ENCODE measurements around the gene ARHGEF39.
"Not testable (repeated sequence)": the region's sequence is repeated elsewhere in the genome, so short reads cannot be mapped to it uniquely, and the experiment has no call there.

Gene ARHGEF39

GRCh38 chr9:35650341-35651158 lies 14.4 kb downstream of the ARHGEF39 start, which contains the start of gene SIT1:
Gene SIT1, minus strand, starts transcription at chr9:35650931. Its CDS starts 78 bp downstream, at chr9:35650853.
- Histone ChIP-seq H3K79me2 (ENCODE audit: control insufficient read depth, insufficient read depth, low read length) (no peaks in the 10 kb centered on the region), H3K4me3 (ENCODE audit: low read length) (no peak within 1 kb of the TSS), H3K27me3 (ENCODE audit: insufficient read depth, low read length, poor library complexity) (no peaks in the 10 kb centered on the region), H2BK15ac (replicated peaks; ENCODE audit: low read depth) (no peak within 1 kb of the TSS), H3K9ac (ENCODE audit: low read length) (no peak within 1 kb of the TSS), H4K5ac (ENCODE audit: low read length) (no peak within 1 kb of the TSS), H3K23ac (ENCODE audit: low read length) (no peak within 1 kb of the TSS), H4K8ac (ENCODE audit: low read depth, low read length) (no peak within 1 kb of the TSS), H3K4ac (ENCODE audit: low read depth, low read length) (no peak within 1 kb of the TSS), H3K79me1 (ENCODE audit: low read length) (no peaks in the 10 kb centered on the region), H2BK120ac (ENCODE audit: low read depth, low read length) (no peak within 1 kb of the TSS), H3K56ac (ENCODE audit: low read length) (no peak within 1 kb of the TSS), H3K27ac (ENCODE audit: low read depth, low read length) (no peak within 1 kb of the TSS), H2BK5ac (ENCODE audit: low read length) (no peak within 1 kb of the TSS), H3K4me1 (ENCODE audit: control insufficient read depth, low read depth, low read length) (no peaks in the 10 kb centered on the region), H3K36me3 (ENCODE audit: control insufficient read depth, insufficient read depth, low read length) (no peaks in the 10 kb centered on the region), H2AK5ac (ENCODE audit: low read length) (no peak within 1 kb of the TSS), H3K18ac (ENCODE audit: low read length) (no peak within 1 kb of the TSS), H3K4me2 (ENCODE audit: low read length) (no peak within 1 kb of the TSS)
- no peak for DNase-seq
- no CpG with 5 or more reads among the region's 22 CpGs for WGBS (ENCODE audit: extremely low coverage, insufficient coverage, low lambda C conversion rate)

GRCh38 chr9:35649431-35650340 lies 15.3 kb downstream of the ARHGEF39 start:
- Histone ChIP-seq H3K27me3 (ENCODE audit: insufficient read depth, low read length, poor library complexity) (no peaks in the 10 kb centered on the region), H3K27ac (ENCODE audit: low read depth, low read length) (no peak overlapping the region), H2BK5ac (ENCODE audit: low read length) (no peak overlapping the region), H3K56ac (ENCODE audit: low read length) (no peak overlapping the region), H3K9ac (ENCODE audit: low read length) (no peak overlapping the region), H3K4me2 (ENCODE audit: low read length) (no peak overlapping the region), H2BK120ac (ENCODE audit: low read depth, low read length) (no peak overlapping the region), H3K79me2 (ENCODE audit: control insufficient read depth, insufficient read depth, low read length) (no peaks in the 10 kb centered on the region), H4K8ac (ENCODE audit: low read depth, low read length) (no peak overlapping the region), H3K4me3 (ENCODE audit: low read length) (no peak overlapping the region), H4K5ac (ENCODE audit: low read length) (no peak overlapping the region), H3K23ac (ENCODE audit: low read length) (no peak overlapping the region), H3K36me3 (ENCODE audit: control insufficient read depth, insufficient read depth, low read length) (no peaks in the 10 kb centered on the region), H3K4me1 (ENCODE audit: control insufficient read depth, low read depth, low read length) (no peaks in the 10 kb centered on the region), H3K79me1 (ENCODE audit: low read length) (no peaks in the 10 kb centered on the region), H3K18ac (ENCODE audit: low read length) (no peak overlapping the region), H2BK15ac (replicated peaks; ENCODE audit: low read depth) (no peak overlapping the region), H2AK5ac (ENCODE audit: low read length) (no peak overlapping the region), H3K4ac (ENCODE audit: low read depth, low read length) (no peak overlapping the region)
- DNase-seq: no peak
- WGBS (ENCODE audit: extremely low coverage, insufficient coverage, low lambda C conversion rate): no CpG with 5 or more reads among the region's 26 CpGs

- no peak overlapping the region for H4K8ac ChIP-seq (ENCODE audit: low read depth, low read length)
- H3K79me1 ChIP-seq (ENCODE audit: low read length): no peaks in the 10 kb centered on the region
- H3K36me3 ChIP-seq (ENCODE audit: control insufficient read depth, insufficient read depth, low read length): no peaks in the 10 kb centered on the region
- H3K4ac ChIP-seq (ENCODE audit: low read depth, low read length): peak overlapping the region; percentile 89
- H3K4me1 ChIP-seq (ENCODE audit: control insufficient read depth, low read depth, low read length): no peaks in the 10 kb centered on the region
- DNase-seq: peak; percentile 92
- H3K27ac ChIP-seq (ENCODE audit: low read depth, low read length): peak overlapping the region; percentile 72
- peak overlapping the region; percentile 64 for H3K4me2 ChIP-seq (ENCODE audit: low read length)
- H3K56ac ChIP-seq (ENCODE audit: low read length): peak overlapping the region; percentile 92
- no peak overlapping the region for H2BK15ac ChIP-seq (replicated peaks; ENCODE audit: low read depth)
- H2BK5ac ChIP-seq (ENCODE audit: low read length): no peak overlapping the region
- H3K9ac ChIP-seq (ENCODE audit: low read length): peak overlapping the region; percentile 81
- H2BK120ac ChIP-seq (ENCODE audit: low read depth, low read length): no peak overlapping the region
- no peak overlapping the region for H2AK5ac ChIP-seq (ENCODE audit: low read length)
- H4K5ac ChIP-seq (ENCODE audit: low read length): no peak overlapping the region
- no peak overlapping the region for H3K23ac ChIP-seq (ENCODE audit: low read length)
- no peaks in the 10 kb centered on the region for H3K27me3 ChIP-seq (ENCODE audit: insufficient read depth, low read length, poor library complexity)
- WGBS (ENCODE audit: extremely low coverage, insufficient coverage, low lambda C conversion rate): no CpG with 5 or more reads among the region's 58 CpGs
- peak overlapping the region; percentile 70 for H3K18ac ChIP-seq (ENCODE audit: low read length)
- H3K4me3 ChIP-seq (ENCODE audit: low read length): peak overlapping the region; percentile 85
- no peaks in the 10 kb centered on the region for H3K79me2 ChIP-seq (ENCODE audit: control insufficient read depth, insufficient read depth, low read length)
Observed at GRCh38 chr9:35646533-35647265, 18.3 kb downstream of the ARHGEF39 start.

GRCh38 chr9:35646153-35646532 lies 18.9 kb downstream of the ARHGEF39 start:
- Histone ChIP-seq H2BK5ac (ENCODE audit: low read length) (no peak overlapping the region), H3K4ac (ENCODE audit: low read depth, low read length) (no peak overlapping the region), H2BK120ac (ENCODE audit: low read depth, low read length) (no peak overlapping the region), H4K5ac (ENCODE audit: low read length) (no peak overlapping the region), H3K18ac (ENCODE audit: low read length) (peak overlapping the region; percentile 52), H2AK5ac (ENCODE audit: low read length) (no peak overlapping the region), H3K56ac (ENCODE audit: low read length) (peak overlapping the region; percentile 92), H2BK15ac (replicated peaks; ENCODE audit: low read depth) (no peak overlapping the region), H3K4me2 (ENCODE audit: low read length) (peak overlapping the region; percentile 42), H4K8ac (ENCODE audit: low read depth, low read length) (no peak overlapping the region), H3K79me2 (ENCODE audit: control insufficient read depth, insufficient read depth, low read length) (no peaks in the 10 kb centered on the region), H3K9ac (ENCODE audit: low read length) (peak overlapping the region; percentile 70), H3K23ac (ENCODE audit: low read length) (no peak overlapping the region), H3K4me3 (ENCODE audit: low read length) (peak overlapping the region; percentile 85), H3K36me3 (ENCODE audit: control insufficient read depth, insufficient read depth, low read length) (no peaks in the 10 kb centered on the region), H3K27me3 (ENCODE audit: insufficient read depth, low read length, poor library complexity) (no peaks in the 10 kb centered on the region), H3K79me1 (ENCODE audit: low read length) (no peaks in the 10 kb centered on the region), H3K4me1 (ENCODE audit: control insufficient read depth, low read depth, low read length) (no peaks in the 10 kb centered on the region), H3K27ac (ENCODE audit: low read depth, low read length) (peak overlapping the region; percentile 72)
- DNase-seq: peak; percentile 92
- WGBS (ENCODE audit: extremely low coverage, insufficient coverage, low lambda C conversion rate): no CpG with 5 or more reads among the region's 11 CpGs

DNA sequence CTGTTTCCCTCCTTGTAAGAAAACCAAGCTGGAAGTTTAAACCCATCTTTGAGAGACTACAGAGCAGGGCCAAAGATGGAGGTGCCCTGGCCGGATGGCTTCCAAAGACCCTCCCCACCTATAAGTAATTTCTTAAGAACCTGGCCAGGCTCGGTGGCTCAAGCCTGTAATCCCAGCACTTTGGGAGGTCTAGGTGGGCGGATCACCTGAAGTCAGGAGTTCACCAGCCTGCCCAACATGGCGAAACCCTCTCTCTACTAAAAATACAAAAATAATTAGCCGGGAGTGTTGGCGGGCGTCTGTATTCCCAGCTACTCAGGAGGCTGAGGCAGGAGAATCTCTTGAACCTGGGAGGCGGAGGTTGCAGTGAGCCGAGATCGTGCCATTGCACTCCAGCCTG lies 19.3 kb downstream of the ARHGEF39 start:
- peak overlapping the region; percentile 72 for H3K27ac ChIP-seq (ENCODE audit: low read depth, low read length)
- WGBS (ENCODE audit: extremely low coverage, insufficient coverage, low lambda C conversion rate): no CpG with 5 or more reads among the region's 10 CpGs
- not testable (repeated sequence) for H3K27me3 ChIP-seq (ENCODE audit: insufficient read depth, low read length, poor library complexity); H3K4me3 ChIP-seq (ENCODE audit: low read length); H3K79me2 ChIP-seq (ENCODE audit: control insufficient read depth, insufficient read depth, low read length); H2BK120ac ChIP-seq (ENCODE audit: low read depth, low read length); H3K4ac ChIP-seq (ENCODE audit: low read depth, low read length); H2BK5ac ChIP-seq (ENCODE audit: low read length); H3K79me1 ChIP-seq (ENCODE audit: low read length); H4K5ac ChIP-seq (ENCODE audit: low read length); H3K23ac ChIP-seq (ENCODE audit: low read length); DNase-seq; H2BK15ac ChIP-seq (replicated peaks; ENCODE audit: low read depth); H2AK5ac ChIP-seq (ENCODE audit: low read length); H4K8ac ChIP-seq (ENCODE audit: low read depth, low read length); H3K36me3 ChIP-seq (ENCODE audit: control insufficient read depth, insufficient read depth, low read length); H3K4me1 ChIP-seq (ENCODE audit: control insufficient read depth, low read depth, low read length)
- peak overlapping the region; percentile 42 for H3K4me2 ChIP-seq (ENCODE audit: low read length)
- peak overlapping the region; percentile 92 for H3K56ac ChIP-seq (ENCODE audit: low read length)
- H3K9ac ChIP-seq (ENCODE audit: low read length): peak overlapping the region; percentile 70
- peak overlapping the region; percentile 52 for H3K18ac ChIP-seq (ENCODE audit: low read length)
